HG03064 (cell line): Measurements from ENCODE around the gene RNF220.

ENCODE experiments used
- ATAC-seq: cut with Tn5 transposase; IDR thresholded peaks from one replicate; pipeline ENCODE4 v1.9.1; 2021; ENCODE audit warnings: low read depth; ENCODE audit not compliant: unreplicated experiment

The RNF220 gene

DNA sequence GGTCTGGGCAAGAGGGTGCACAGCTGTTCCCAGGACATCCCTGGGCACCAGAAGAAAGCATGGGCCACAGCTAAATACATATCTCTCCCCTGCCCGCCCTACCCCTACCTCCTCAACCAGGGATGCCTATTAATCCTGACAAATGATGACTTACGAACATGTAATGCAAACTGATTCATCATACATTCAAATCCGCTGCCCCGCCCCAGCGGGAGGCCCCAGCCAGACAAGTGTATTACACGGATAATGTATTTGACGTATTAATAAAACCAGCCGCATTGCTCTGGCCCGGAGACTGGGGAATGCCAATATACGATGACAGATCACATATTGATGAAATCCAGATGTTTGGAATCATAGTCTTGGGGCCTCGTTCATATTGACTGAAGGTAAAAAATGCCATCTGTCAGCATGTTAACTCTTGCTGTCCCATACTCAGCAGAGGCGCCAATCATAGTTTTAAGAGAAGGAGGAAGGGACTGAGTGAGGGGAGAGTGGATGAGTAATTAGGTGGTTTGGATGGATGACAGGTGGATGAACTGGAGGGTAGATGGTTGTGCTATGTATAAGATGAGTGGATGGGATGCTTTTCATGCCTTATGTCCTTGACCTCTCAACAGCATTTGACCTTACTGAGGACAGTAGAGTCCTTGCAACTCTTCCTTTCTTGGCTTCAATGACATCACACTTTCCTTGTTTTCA, 201.0 kb downstream of the RNF220 start:
- ATAC-seq = no peak

DNA sequence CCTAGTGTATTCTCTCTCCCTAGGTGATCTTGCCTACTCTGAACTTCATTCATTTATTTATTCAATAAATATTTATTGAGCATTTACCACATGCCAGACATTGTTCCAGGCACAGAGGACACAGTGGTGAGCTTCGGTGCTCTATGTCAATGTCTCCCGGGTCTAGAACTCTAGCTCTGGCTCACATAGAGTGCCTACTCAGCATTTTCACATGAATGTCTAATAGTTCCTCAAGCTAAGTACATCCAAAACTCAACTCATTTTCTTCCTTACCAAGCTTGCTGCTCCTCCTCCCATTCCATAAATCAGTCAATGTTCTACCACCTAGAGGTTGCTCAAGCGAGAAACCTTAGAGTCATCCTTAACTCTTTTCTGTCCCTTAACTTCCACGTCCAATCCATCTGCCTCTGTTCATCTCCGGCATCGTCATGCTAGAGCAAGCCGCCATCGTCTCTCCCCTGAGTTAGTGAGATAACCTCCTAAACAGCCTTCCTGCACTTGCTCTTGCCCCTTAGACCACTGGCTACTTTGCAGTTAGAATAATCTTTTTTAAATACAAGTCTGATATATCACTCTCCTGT, 201.7 kb downstream of the RNF220 start:
- ATAC-seq = no peak

DNA sequence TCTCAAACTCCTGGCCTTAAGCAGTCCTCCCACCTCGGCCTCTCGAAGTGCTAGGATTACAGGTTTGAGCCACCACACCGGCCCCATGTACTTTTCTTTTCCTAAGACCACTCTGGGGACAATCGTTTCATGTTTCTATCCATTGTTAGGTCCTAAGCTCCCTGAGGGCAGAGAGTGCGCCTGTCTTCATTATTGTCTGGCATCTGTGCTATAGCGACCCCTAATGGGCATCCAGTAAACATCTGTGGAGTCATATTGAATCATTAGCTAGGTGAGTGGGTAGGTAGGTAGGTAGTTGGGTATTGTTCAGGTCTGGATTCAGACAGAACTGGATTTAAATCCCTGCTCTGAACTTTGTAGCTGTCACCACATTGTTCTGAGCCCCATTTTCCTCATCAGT, 203.1 kb downstream of the RNF220 start:
- ATAC-seq = no peak

DNA sequence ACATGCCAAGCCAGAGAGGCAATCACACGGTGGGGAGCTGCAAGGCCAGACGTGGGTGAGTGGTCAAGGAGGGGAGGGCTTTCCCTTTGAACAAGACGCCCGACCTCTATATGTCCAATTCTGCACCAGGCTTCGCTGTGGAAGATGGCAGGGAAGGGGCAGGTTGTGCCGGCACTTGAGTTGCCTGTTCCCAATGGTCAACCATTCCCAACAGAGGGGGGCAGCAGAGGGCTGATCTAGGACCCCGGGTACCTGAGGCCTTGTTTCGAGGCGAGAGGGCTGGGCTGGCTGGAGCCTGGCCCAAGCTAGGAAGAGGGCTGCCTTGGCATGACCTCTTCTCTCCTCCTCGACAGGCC, 204.3 kb downstream of the RNF220 start:
- no peak for ATAC-seq

DNA sequence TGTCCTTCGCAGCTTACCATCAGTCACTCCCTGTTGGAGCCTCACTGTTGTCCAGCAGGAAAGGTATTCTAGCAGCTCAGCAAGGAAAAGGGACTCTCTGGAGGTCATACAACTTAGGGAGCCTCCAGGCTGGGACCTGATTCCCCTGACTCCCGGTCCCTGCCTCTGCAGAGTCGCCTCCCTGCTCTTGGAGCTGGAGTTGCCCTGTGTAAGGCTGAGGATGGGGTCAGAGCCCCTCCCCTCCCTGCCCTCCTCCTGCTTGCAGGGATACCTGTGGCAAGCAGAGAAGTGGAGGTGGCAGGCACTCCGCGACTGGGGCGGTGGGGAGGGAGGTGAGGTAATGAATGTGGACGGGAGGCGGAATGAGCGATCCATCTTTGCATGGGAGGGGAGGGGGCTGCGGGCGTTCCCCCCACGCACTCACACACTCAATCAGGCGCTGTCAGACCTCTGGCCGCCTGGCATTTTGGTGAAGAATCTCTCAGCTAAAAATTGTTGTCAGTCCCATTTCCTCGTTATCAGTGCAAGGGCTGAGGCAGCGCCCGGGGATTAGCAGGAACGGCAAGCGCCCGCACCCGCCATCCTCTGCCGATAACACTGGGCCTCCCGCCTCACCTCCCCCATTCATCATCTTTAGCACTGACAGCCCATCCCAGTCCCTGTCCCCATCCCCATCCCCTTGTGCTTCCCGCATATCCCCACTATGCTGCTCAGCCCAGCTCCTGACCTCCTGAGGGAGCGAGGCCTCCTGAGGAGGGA, 204.9 kb downstream of the RNF220 start:
- no peak for ATAC-seq

DNA sequence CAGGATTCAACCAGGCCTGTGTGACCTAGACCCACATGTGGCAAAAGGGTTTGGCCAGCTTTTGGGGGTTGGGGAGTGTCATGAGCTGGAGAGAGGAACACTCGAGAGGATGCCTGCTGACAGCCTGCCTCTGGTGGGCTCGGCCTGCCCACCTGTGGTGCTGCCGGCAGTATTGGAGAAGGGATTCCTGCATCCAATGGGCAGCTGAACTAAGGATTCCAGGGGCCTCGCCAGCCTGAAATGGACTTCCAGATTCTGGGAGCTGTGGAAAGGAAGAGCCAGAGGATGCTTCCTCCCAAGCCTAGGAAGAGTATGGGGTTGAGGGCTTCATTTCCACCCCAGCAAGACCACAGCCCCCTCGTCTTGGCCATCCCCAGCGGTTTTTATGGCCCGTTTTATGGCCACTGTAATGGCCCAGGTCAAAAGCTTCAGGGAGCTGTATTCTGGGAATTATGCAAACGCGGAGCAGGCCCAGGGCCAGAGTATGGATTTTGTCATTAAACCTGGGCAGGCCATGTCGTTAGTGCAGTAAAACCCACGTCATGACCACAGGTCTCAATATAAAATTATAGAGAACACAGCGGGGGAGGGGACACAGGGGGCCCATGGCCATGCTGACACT, 205.6 kb downstream of the RNF220 start:
- ATAC-seq = no peak

DNA sequence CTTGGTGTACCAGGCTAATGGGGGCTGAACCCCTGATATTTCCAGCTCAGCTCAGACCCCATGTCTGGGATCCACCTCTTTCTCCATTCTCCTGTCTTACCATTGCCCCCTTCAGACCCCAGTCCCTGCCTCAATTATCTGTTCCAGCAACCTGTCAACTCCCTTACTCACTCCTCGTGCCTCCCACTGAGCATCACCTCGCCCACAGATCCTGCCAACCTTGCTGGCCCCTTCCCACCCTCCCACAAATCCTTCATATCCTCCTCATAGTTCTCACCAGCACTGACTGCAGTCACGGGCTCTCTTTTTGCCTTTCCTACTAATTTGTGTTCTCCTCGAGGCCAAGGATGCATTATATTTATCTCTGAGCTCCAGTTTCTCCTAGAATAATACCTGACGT, 206.4 kb downstream of the RNF220 start:
- ATAC-seq = no peak

DNA sequence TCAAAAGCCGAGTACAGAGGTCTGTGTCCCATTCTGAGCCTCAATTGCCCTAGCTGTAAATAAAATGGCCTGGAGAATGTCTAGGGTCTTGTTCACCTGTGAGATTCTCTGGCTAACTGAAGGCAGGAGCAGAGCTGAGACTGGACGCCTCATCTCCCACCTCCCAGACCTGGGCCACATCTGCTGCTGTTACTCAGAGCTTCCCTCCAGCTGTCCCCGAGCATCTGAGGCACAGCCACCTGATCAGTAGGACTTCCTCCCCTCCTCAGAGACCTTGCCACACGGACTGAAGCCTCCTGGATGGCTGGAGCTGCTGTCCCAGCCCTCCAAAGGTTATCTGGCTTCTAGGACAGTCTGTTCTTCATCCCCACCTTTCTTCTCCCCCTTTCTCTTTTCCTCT, 206.8 kb downstream of the RNF220 start:
- ATAC-seq = no peak

DNA sequence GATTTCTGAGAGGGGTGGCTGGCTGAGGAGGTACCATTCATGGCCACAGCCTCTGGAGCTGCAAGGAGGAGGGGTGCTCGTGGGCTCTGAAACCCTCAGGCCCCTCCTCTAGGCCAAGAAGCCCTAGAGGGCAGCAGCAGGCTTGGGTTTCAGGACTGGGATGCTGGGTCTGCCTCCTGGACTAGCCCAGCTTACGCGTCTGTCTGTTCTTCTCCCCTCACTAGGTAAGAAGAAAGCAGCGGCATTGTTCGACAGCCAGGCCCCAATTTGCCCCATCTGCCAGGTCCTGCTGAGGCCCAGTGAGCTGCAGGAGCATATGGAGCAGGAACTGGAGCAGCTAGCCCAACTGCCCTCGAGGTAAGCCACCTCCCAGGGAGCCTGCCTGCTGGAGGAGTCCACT, 208.9 kb downstream of the RNF220 start:
- no peak for ATAC-seq

DNA sequence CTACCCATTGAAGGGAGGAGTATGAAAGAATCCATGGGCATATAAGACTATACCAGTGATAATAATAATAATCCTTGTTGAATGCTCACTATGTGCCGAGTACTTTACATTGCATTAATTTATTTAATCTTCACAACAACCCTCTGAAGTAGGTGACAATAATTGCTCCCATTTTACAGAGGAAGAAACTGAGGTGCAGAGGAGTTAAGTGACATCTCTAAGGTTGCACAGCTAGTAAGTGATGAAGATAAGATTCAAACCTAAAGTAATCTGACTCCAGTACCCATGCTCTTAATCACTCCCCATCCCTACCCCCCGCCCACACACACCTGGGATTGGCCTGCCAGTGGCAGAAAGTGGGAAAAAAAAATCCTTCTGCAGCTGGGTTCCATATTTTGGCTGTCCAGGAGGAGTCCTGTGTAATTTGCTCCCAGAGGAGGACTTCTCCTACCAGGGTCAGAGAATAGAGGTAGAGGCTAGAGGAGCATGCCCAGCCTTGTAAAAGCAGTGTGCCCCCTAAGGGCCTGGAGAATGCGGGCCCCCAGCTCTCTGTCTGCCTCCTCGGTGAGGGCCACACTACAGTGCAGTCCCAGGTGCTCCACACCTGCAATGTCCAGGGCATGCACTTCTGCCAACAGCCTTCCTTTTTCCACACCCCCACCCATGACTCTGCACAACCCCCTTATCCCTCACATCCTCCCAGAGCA, 211.4 kb downstream of the RNF220 start:
- no peak for ATAC-seq

DNA sequence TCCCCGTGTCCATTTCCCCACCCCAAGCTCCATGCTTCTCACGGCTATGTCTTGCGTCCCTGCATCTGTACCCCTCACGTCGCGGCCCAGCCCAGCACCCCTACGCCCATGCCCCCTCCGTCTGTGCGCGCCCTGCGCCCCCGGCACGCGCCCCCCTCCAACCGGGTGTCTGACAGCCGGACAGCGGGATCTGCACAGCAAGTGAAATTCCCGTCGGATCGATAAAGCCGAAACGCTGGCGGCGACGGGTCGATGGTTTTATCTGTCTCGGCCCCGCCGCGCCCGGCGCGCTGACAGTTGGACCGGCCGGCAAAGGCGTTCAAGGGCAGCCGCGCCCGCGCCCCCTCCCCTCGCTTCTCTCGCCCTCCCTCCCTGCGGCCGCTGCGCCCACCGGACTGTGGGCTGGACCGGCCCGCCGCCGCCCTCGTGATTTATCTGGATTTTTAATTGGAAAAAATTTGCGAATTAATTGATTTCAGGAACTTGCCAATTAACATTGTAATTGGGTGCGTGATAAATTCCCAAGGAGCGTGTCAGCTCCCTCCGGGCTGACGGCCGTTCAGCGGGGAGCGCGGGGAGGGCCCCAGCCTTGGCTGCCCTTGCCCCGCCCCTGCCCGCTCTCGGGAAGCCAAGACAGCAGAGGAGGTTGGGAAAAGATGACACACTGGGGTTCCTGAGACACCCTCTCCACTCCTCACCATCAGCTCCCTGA, 212.1 kb downstream of the RNF220 start:
- ATAC-seq = no peak

DNA sequence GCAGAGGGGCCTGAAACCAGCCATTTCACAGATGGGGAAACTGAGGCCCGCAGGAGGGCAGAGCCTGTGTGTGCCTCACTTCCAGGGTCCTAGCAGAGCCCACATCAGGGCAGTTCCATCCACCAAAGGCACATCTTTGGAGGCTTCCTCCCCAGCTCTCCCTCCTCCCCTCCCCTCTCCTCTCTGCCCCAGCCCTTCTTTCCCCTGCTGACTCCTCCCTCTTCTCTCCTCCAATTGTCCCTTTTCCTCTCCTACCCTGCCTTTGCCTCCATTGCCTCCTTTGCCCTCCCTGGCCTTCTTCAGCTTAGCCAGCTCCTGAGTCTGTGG, 212.6 kb downstream of the RNF220 start:
- ATAC-seq = no peak

DNA sequence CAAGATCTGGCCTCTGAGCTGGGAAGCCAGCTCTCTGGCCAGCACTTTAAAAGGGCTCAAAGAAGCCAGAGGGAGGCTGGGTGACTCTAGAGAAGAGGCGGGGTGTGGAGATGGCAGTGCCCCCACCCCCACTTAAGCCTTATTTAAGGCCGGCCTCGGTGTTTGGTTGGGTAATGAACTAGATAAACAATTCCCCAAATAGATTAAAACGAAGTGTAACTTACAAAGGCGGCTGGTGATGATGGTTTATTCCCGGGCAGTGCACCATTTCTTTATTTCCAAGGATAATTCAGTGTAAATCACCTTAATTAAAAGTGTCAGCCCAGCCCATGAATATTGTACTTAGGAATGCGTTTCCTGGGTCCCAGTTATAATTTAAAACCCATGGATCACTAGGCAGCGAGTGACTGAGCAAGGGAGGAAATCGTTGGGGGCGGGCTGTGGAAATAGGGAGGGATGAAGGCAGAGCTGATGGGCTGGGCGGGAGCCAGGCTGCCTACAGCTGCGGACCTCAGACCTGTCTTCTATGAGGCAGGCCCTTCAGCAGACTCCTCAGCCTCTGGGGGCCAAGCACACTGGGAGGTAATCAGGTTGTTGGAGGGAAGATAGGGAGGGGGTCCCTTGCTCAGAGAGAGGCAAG, 214.3 kb downstream of the RNF220 start:
- ATAC-seq = no peak

DNA sequence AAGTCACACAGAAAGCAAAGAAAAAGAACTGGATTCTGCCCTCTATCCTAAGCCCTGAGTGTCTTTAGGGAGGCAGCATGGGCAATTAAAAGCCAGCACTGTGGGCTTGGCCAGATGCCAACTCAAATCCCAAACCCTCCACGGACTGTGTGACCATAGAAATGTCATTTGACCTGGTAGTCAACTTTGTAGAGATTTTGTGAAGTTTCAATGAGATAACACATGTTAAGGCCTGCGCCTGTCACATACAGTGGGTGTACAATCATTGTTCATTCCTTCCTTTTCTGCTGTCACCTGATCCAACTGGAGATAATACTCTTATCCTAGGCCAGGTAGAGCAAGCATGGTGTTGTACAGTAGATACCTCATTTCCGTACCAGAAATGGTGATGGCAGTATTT, 215.0 kb downstream of the RNF220 start:
- no peak for ATAC-seq

DNA sequence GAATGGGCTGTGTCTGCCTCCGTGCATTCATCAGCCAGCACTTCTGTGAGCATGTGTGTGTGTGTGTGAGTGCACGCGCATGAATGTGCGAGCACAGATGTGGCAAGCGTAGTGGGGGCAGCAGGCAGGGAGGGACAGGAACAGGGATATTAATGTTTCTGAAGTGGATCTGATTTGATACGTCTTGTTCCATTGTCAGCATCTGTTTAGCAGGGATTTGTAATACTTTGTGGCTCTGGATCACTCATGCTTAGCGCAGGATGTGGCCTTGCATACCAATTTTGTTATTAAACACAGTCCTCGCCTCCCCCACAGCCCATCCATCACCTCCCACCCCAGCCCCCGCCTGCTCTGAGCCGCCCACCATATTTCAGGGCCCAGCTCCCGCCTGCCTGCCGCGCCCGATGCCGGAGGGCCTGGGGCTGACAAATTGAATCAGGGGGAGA, 216.8 kb downstream of the RNF220 start:
- ATAC-seq = no peak

DNA sequence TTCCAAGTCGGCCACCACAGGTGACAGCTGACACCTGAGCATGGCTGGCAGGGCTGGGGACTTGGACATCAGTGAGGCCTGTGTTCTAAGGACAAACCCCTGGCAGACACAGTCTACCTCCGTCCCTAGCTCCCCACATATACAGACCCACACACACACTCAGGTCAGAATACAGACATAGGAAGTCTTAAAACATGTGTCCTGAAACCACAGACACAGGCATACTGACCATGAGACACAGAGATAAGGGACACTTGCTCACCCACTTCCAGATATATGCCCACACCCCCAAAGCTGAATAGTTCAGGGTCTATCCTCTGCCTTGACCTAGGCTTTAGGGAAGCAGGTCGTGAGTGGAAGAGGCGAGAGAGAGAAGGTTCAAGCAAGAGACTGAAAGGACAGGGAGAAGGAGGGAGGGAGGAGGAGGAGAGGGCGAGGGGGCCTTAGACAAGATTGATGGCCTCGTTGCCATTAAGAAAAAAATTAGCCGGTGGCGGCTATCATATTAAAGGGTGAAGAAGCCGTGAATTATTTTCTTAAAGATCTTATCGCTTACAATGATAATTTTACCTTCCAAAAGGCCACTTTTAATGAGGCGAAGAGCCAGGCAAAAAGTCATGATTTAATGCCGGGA, 219.3 kb downstream of the RNF220 start:
- ATAC-seq = no peak

DNA sequence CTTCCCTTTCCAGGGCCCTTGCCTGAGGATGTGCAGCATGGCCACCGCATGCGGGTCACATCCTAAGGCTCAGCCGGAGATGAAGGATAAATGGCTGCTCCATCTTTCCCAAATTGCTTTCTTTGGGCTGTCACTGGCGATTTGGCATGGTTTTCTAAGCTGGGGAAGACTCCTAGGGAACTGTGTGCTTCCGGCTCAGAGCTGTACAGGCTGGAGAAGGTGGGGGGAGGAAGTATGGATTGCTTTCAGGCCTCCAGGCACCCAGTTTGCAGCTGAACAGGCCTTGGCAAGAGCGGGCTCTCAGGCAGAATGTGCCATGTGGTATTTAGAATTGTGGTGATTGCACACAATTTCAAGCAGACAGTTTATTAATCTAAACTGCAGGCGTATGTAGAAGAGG, 220.3 kb downstream of the RNF220 start:
- ATAC-seq = no peak

DNA sequence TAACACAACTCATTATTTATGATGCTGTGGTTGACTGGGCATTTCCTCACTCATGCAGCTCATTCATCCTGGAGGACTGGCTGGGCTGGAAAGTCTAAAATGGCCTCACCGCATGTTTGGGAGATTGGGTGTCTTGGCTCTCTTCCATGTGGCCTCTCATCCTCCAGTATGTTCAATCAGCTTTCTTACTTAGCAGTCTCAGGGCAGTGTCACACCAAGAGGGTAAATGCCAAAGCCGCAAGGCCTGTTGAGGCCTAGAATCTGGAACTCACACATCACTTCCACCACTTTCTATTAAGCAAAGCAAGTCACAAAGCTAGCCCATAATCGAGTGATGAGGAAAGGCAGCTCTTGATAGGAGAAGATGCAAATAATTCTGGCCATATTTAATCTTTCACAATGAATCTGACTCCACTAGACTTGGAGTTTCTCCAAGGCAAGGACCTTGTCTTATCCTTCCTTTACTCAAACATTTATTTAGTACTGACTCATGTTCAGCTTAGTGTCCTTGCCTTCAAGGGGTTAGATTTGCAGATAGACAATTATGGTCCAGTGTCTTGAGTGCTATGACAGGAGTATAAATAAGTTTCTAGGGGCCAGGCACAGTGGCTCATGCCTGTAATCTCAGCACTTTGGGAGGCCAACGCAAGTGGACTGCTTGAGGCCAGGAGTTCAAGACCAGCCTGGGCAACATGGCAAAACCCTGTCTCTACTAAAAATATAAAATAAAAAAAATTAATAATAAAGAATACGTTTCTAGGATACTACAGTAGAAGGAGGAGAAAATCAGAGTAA, 224.1 kb downstream of the RNF220 start:
- no peak for ATAC-seq

DNA sequence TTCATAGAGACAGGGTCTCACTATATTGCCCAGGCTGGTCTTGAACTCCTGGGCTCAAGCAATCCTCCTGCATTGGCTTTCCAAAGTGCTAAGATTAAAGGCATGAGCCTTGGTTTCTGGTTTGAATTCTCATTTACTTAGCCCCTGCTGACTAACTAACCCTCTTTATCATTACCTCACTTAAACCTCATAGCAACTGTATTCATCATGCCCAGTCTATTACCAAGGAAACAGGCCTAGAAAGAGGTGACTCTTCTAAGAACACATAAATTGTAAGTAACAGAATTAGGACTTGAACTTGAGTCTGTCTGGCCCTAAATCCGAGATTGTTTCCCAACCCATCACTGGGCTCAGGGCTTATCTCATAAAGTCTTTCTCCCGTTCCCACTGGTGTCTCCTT, 225.1 kb downstream of the RNF220 start:
- no peak for ATAC-seq
